HCT116 (cell line): ENCODE data around the gene ZNF544.

Experiments
- EZH2phosphoT487 ChIP-seq: fragments of 200-600 bp; IDR thresholded peaks from 2 replicates; pipeline ENCODE4 v1.6.1; 2018; ENCODE audit warnings: antibody characterized with exemption, borderline replicate concordance
- POLR2A ChIP-seq: IDR thresholded peaks from 2 replicates; pipeline ENCODE4 v1.7.0; 2011; ENCODE audit warnings: borderline replicate concordance; ENCODE audit not compliant: insufficient read depth, insufficient read length; ENCODE audit errors: extremely low read depth
- TF ChIP-seq, protein P1 (sequence below), 3 experiments: fragments of 200-600 bp in 1 of 3; sonication (generic) in 1 of 3; IDR thresholded peaks in 2 of 3; conservative IDR thresholded peaks in 1 of 3; 2 replicates each; pipeline ENCODE4 v1.5.1; 2012 to 2017; ENCODE audit warnings: low read depth in 2 of 3, low read length in 2 of 3, antibody characterized with exemption in 1 of 3, borderline replicate concordance in 1 of 3, control low read depth in 1 of 3, mild to moderate bottlenecking in 1 of 3, mixed read lengths in 1 of 3, mixed run types in 1 of 3, moderate library complexity in 1 of 3; ENCODE audit not compliant: insufficient read depth in 1 of 3
- TF ChIP-seq, protein P2 (sequence below): IDR thresholded peaks from 2 replicates; pipeline ENCODE4 v1.6.1; 2011; ENCODE audit warnings: mild to moderate bottlenecking, low read length, moderate library complexity; ENCODE audit not compliant: insufficient replicate concordance; ENCODE audit errors: extremely low read depth

DNA sequence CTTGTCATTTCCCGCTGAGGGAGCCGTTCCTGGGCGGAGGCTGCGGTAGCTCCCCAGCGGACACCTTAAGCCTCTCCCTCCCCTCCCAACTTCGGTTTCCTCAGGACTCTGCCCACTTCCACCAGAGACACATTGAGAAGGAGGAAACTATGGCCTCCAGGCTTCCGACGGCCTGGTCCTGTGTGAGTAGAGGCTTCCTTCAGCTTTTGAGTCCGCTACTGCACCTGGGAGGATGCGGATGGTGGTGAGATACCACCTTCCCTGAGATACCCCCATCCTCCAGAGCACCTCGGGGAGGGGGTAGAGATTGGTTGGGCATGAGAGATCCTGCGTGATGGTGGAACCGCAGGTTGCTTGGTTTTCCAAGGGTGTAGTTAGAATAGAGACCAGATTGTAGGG is 44.9 kb upstream of the ZNF544 start:
- TF ChIP-seq POLR2A (no peak), EZH2phosphoT487 (no peak)
- TF ChIP-seq, protein P1, sequence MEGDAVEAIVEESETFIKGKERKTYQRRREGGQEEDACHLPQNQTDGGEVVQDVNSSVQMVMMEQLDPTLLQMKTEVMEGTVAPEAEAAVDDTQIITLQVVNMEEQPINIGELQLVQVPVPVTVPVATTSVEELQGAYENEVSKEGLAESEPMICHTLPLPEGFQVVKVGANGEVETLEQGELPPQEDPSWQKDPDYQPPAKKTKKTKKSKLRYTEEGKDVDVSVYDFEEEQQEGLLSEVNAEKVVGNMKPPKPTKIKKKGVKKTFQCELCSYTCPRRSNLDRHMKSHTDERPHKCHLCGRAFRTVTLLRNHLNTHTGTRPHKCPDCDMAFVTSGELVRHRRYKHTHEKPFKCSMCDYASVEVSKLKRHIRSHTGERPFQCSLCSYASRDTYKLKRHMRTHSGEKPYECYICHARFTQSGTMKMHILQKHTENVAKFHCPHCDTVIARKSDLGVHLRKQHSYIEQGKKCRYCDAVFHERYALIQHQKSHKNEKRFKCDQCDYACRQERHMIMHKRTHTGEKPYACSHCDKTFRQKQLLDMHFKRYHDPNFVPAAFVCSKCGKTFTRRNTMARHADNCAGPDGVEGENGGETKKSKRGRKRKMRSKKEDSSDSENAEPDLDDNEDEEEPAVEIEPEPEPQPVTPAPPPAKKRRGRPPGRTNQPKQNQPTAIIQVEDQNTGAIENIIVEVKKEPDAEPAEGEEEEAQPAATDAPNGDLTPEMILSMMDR (IDR thresholded peaks at IDR 0.05 in 2 of 3, conservative IDR thresholded peaks at IDR 0.05 in 1 of 3; ENCODE audit: borderline replicate concordance in 1 of 3, insufficient read depth in 1 of 3, low read depth in 2 of 3, low read length in 2 of 3), result no peak
- TF ChIP-seq, protein P2, sequence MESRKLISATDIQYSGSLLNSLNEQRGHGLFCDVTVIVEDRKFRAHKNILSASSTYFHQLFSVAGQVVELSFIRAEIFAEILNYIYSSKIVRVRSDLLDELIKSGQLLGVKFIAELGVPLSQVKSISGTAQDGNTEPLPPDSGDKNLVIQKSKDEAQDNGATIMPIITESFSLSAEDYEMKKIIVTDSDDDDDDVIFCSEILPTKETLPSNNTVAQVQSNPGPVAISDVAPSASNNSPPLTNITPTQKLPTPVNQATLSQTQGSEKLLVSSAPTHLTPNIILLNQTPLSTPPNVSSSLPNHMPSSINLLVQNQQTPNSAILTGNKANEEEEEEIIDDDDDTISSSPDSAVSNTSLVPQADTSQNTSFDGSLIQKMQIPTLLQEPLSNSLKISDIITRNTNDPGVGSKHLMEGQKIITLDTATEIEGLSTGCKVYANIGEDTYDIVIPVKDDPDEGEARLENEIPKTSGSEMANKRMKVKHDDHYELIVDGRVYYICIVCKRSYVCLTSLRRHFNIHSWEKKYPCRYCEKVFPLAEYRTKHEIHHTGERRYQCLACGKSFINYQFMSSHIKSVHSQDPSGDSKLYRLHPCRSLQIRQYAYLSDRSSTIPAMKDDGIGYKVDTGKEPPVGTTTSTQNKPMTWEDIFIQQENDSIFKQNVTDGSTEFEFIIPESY, result no peak
